Bronchial epithelial cell (primary cell): ENCODE data around the gene CXCL6. TPM values are rescaled to one million over a fixed set of nuclear protein-coding genes. Genes with fewer than 3 reads are reported as not detected.

Source experiments
- DNase-seq: peaks from one replicate; pipeline ENCODE4 v3.0.0-alpha.2; 2010; ENCODE audit warnings: low read depth
- FAIRE-seq: peaks from 2 replicates; lab custom pipeline; 2011; peaks lifted over from hg19 to GRCh38; lab: Jason Lieb, UNC
- H3K27me3 ChIP-seq: 2 replicates; pipeline ENCODE4 v1.5.1; 2011; ENCODE audit warnings: low read length; ENCODE audit not compliant: control insufficient read depth, insufficient read depth
- H3K36me3 ChIP-seq: 2 replicates; pipeline ENCODE4 v1.5.1; 2011; ENCODE audit warnings: low read length; ENCODE audit not compliant: control insufficient read depth, insufficient read depth
- H3K4me3 ChIP-seq: 2 replicates; pipeline ENCODE4 v1.5.1; 2011; ENCODE audit warnings: mild to moderate bottlenecking, low read depth, low read length, control low read depth
- CTCF ChIP-seq: IDR thresholded peaks from 2 replicates; pipeline ENCODE4 v1.5.1; 2011; ENCODE audit warnings: mild to moderate bottlenecking, moderate library complexity, low read length, control low read depth, inconsistent platforms; ENCODE audit not compliant: insufficient read depth, severe bottlenecking
- total RNA-seq: library from RNA; depleted of rRNA; stranded (reverse); fragments of >200 nt; gene quantifications from 2 replicates; pipeline ENCODE4 v1.2.1, GENCODE V29; 2014

CXCL6 gene
- total RNA-seq, 1 donor from 2014 or later, result not detected

GRCh38 chr4:73867783-73868182 lies 31.3 kb downstream of the CXCL6 start:
- no peak overlapping the region for H3K4me3 ChIP-seq
- H3K36me3 ChIP-seq, result no peaks in the 10 kb centered on the region
- no peaks in the 10 kb centered on the region for H3K27me3 ChIP-seq
- TF ChIP-seq CTCF, result peak; percentile 45
- no peak for FAIRE-seq
- peak; percentile 92 for DNase-seq

GRCh38 chr4:73868206-73869129 lies 32.0 kb downstream of the CXCL6 start:
- DNase-seq (peak; percentile 30), FAIRE-seq (no peak)
- H3K4me3 ChIP-seq, result peak overlapping the region; percentile 62
- no peaks in the 10 kb centered on the region for H3K36me3 ChIP-seq
- TF ChIP-seq CTCF, result no peak
- no peaks in the 10 kb centered on the region for H3K27me3 ChIP-seq

- Histone ChIP-seq H3K4me3 (peak within 1 kb of the TSS; percentile 62), H3K27me3 (no peaks in the 10 kb centered on the region), H3K36me3 (no peaks in the 10 kb centered on the region)
- DNase-seq (peak; percentile 20), FAIRE-seq (no peak)
- TF ChIP-seq CTCF, result no peak
Measured at GRCh38 chr4:73869130-73870055, 32.9 kb downstream of the CXCL6 start, which contains the start of gene CXCL1. Gene CXCL1, plus strand, starts transcription at chr4:73869393. Its CDS starts 78 bp downstream, at chr4:73869471.

GRCh38 chr4:73870260-73870659 lies 33.8 kb downstream of the CXCL6 start:
- DNase-seq, result peak; percentile 76
- Histone ChIP-seq H3K27me3 (no peaks in the 10 kb centered on the region), H3K4me3 (peak overlapping the region; percentile 62), H3K36me3 (no peaks in the 10 kb centered on the region)
- no peak for FAIRE-seq
- no peak for TF ChIP-seq CTCF

- no peak for TF ChIP-seq CTCF
- DNase-seq, result peak; percentile 55
- FAIRE-seq, result no peak
Measured at GRCh38 chr4:73870768-73871167, 34.3 kb downstream of the CXCL6 start.

More at GRCh38 chr4:73870768-73871167, 34.3 kb downstream of the CXCL6 start:
- Histone ChIP-seq H3K36me3 (no peaks in the 10 kb centered on the region), H3K27me3 (no peaks in the 10 kb centered on the region), H3K4me3 (no peak overlapping the region)
